PC-3 (cell line): ENCODE results near the gene FLNB. TPM values are rescaled to one million over a fixed set of nuclear protein-coding genes. Genes with fewer than 3 reads are reported as not detected.

Experiments used
- ATAC-seq: fragments of 200-7000 bp; cut with Tn5 transposase; 2 replicates; pipeline ENCODE4 v1.9.1; 2020; ENCODE audit warnings: mild to moderate bottlenecking, moderate library complexity
- BruUV-seq: library from RNA; stranded (reverse); fragments of 400-500 nt; replicated peaks from 2 replicates; lab custom pipeline; 2021; lab: Mats Ljungman, UMichigan
- CTCF ChIA-PET: fragments of 300-600 bp; sonication (Branson Sonifier 250); formaldehyde crosslinking; loops from one replicate; lab custom pipeline; 2022; ENCODE audit warnings: antibody characterized with exemption; lab: Charles Lee
- POLR2A ChIA-PET: fragments of 300-600 bp; sonication (Branson Sonifier 250); formaldehyde crosslinking; loops from one replicate; lab custom pipeline; 2022; ENCODE audit warnings: antibody characterized with exemption; ENCODE audit not compliant: unreplicated experiment; lab: Charles Lee
- DNase-seq: peaks from one replicate; pipeline ENCODE4 v3.0.0-alpha.2; 2015
- H2AFZ ChIP-seq: fragments of 300-600 bp; sonication (generic); 2 replicates; pipeline ENCODE4 v1.6.0; 2016; ENCODE audit warnings: antibody characterized with exemption, low read length
- H3F3A ChIP-seq: fragments of 300-600 bp; sonication (generic); one replicate; pipeline ENCODE4 v1.6.0; 2017; ENCODE audit warnings: antibody characterized with exemption, low read length, control low read depth, mild to moderate bottlenecking; ENCODE audit not compliant: unreplicated experiment
- H3K27ac ChIP-seq: fragments of 300-600 bp; sonication (generic); 2 replicates; pipeline ENCODE4 v1.5.1; 2016; ENCODE audit warnings: mild to moderate bottlenecking, low read length
- H3K27me3 ChIP-seq: fragments of 300-600 bp; sonication (generic); 2 replicates; pipeline ENCODE4 v1.6.1; 2016; ENCODE audit warnings: low read length, mixed read lengths
- H3K36me3 ChIP-seq: fragments of 300-600 bp; sonication (generic); 2 replicates; pipeline ENCODE4 v1.6.1; 2016; ENCODE audit warnings: low read depth, mixed run types, low read length, mixed read lengths
- H3K4me1 ChIP-seq: fragments of 300-600 bp; sonication (generic); 2 replicates; pipeline ENCODE4 v1.5.1; 2016; ENCODE audit warnings: low read length; ENCODE audit not compliant: insufficient read depth
- H3K4me2 ChIP-seq: fragments of 300-600 bp; sonication (generic); 2 replicates; pipeline ENCODE4 v1.6.0; 2016; ENCODE audit warnings: low read length
- H3K4me3 ChIP-seq: fragments of 300-600 bp; sonication (generic); 2 replicates; pipeline ENCODE4 v1.5.1; 2016; ENCODE audit warnings: mild to moderate bottlenecking, low read length, mixed read lengths
- H3K79me2 ChIP-seq: fragments of 300-600 bp; sonication (generic); 2 replicates; pipeline ENCODE4 v1.6.1; 2017; ENCODE audit warnings: low read length, mixed read lengths
- H3K9ac ChIP-seq: fragments of 300-600 bp; sonication (generic); 2 replicates; pipeline ENCODE4 v1.6.0; 2016; ENCODE audit warnings: mild to moderate bottlenecking, low read length
- H3K9me2 ChIP-seq: fragments of 300-600 bp; sonication (generic); replicated peaks from 2 replicates; pipeline ENCODE4 v1.6.1; 2016; ENCODE audit warnings: mixed run types, low read length, mixed read lengths
- H3K9me3 ChIP-seq: fragments of 300-600 bp; sonication (generic); 2 replicates; pipeline ENCODE4 v1.6.1; 2016; ENCODE audit warnings: low read length, mixed read lengths
- H4K20me1 ChIP-seq: fragments of 300-600 bp; sonication (generic); 2 replicates; pipeline ENCODE4 v1.6.1; 2016; ENCODE audit warnings: low read length, mixed read lengths
- CTCF ChIP-seq: fragments of 300-600 bp; sonication (generic); conservative IDR thresholded peaks from 2 replicates; pipeline ENCODE4 v1.5.1; 2017; ENCODE audit warnings: antibody characterized with exemption, low read depth, mild to moderate bottlenecking, low read length
- EZH2 ChIP-seq: fragments of 300-600 bp; sonication (generic); IDR thresholded peaks from one replicate; pipeline ENCODE4 v1.6.1; 2017; ENCODE audit warnings: antibody characterized with exemption, mild to moderate bottlenecking, low read length; ENCODE audit not compliant: unreplicated experiment
- EZH2phosphoT487 ChIP-seq: fragments of 300-600 bp; sonication (generic); IDR thresholded peaks from 2 replicates; pipeline ENCODE4 v1.6.1; 2018; ENCODE audit warnings: mild to moderate bottlenecking, antibody characterized with exemption, low read length, borderline replicate concordance
- intact Hi-C: fragments of 100-400 bp; cut with micrococcal nuclease; formaldehyde crosslinking; loops from 2 replicates; pipeline ENCODE4 v1.9.0; 2023
- total RNA-seq: library from RNA; depleted of rRNA; stranded (reverse); fragments of >200 nt; gene quantifications from 2 replicates; pipeline ENCODE4 v1.2.3, GENCODE V29; 2014

The FLNB gene
- total RNA-seq, 1 experiment from 2014 or later: 505 TPM

- Histone ChIP-seq H2AFZ (no peak overlapping the region), H4K20me1 (no peaks in the 10 kb centered on the region), H3K79me2 (no peaks in the 10 kb centered on the region), H3K4me2 (no peak overlapping the region), H3K9ac (no peak overlapping the region), H3K36me3 (peaks cover 71% of the 10 kb centered on the region), H3K27ac (no peak overlapping the region), H3K9me2 (no peaks in the 10 kb centered on the region), H3F3A (peaks cover 3% of the 10 kb centered on the region), H3K27me3 (no peaks in the 10 kb centered on the region), H3K4me3 (no peak overlapping the region), H3K4me1 (peaks cover 15% of the 10 kb centered on the region), H3K9me3 (no peaks in the 10 kb centered on the region)
- ChIA-PET POLR2A (no interaction called here), CTCF (no interaction called here)
- BruUV-seq: no TSS peak
- no peak for ATAC-seq
- intact Hi-C loops: loop anchor here (10.0 kb wide), 1 partner anchor 195 kb away; no protein-coding TSS in a partner anchor
- no peak for DNase-seq
- TF ChIP-seq EZH2 (no peak), CTCF (no peak), EZH2phosphoT487 (no peak)
These were observed 161.1 kb downstream of the FLNB start for GRCh38 chr3:58169371-58169770.

DNA sequence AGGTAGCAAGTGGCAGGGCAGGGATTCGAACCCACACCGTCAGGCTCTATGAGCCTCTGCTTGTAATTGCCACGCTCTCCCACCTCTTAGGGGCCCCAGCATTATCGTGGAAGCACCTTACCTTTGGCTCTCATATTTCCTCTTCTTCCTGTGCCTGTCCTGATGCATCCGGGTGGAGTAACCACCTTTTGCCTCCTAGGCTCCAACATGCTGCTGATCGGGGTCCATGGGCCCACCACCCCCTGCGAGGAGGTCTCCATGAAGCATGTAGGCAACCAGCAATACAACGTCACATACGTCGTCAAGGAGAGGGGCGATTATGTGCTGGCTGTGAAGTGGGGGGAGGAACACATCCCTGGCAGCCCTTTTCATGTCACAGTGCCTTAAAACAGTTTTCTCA lies 162.2 kb downstream of the FLNB start:
- peaks cover 62% of the 10 kb centered on the region for H3K36me3 ChIP-seq
- no TSS peak for BruUV-seq

More for the DNA sequence above, 162.2 kb downstream of the FLNB start:
- H3K27me3 ChIP-seq: no peaks in the 10 kb centered on the region
- no peaks in the 10 kb centered on the region for H3K9me2 ChIP-seq
- no peak overlapping the region for H2AFZ ChIP-seq
- H3K9ac ChIP-seq: no peak overlapping the region
- no peak for DNase-seq
- no peak overlapping the region for H3K4me3 ChIP-seq
- peaks cover 9% of the 10 kb centered on the region for H3F3A ChIP-seq
- no peak for ATAC-seq
- H3K9me3 ChIP-seq: no peaks in the 10 kb centered on the region
- intact Hi-C loops: no loop called here
- ChIA-PET CTCF (no interaction called here), POLR2A (no interaction called here)
- H3K4me2 ChIP-seq: no peak overlapping the region
- no peak overlapping the region for H3K27ac ChIP-seq
- TF ChIP-seq EZH2phosphoT487: no peak
- no peak for TF ChIP-seq CTCF
- TF ChIP-seq EZH2: no peak
- H3K4me1 ChIP-seq: peaks cover 14% of the 10 kb centered on the region
- no peaks in the 10 kb centered on the region for H3K79me2 ChIP-seq
- no peaks in the 10 kb centered on the region for H4K20me1 ChIP-seq
